Panc1 (cell line): ENCODE results near the gene GABRB1. TPM values are rescaled to one million over a fixed set of nuclear protein-coding genes. Genes with fewer than 3 reads are reported as not detected.

Experiments used
- ATAC-seq: fragments of 200-7000 bp; cut with Tn5 transposase; 2 replicates; pipeline ENCODE4 v1.9.1; 2020; ENCODE audit warnings: mild to moderate bottlenecking, moderate library complexity
- BruUV-seq: library from RNA; stranded (reverse); fragments of 400-500 nt; replicated peaks from 2 replicates; lab custom pipeline; 2021; lab: Mats Ljungman, UMichigan
- CTCF ChIA-PET: fragments of 300-600 bp; sonication (Branson Sonifier 250); formaldehyde crosslinking; loops from one replicate; lab custom pipeline; 2022; ENCODE audit warnings: antibody characterized with exemption; lab: Charles Lee
- POLR2A ChIA-PET: fragments of 300-600 bp; sonication (Branson Sonifier 250); formaldehyde crosslinking; loops from one replicate; lab custom pipeline; 2022; ENCODE audit warnings: antibody characterized with exemption; lab: Charles Lee
- DNase-seq: peaks from one replicate; pipeline ENCODE4 v3.0.0-alpha.2; 2010; ENCODE audit warnings: low read depth, low spot score
- H3K27ac ChIP-seq: 2 replicates; pipeline ENCODE4 v1.5.1; 2011; ENCODE audit warnings: mild to moderate bottlenecking, low read length, inconsistent platforms
- H3K27me3 ChIP-seq: fragments of 200-500 bp; sonication (Bioruptor generic); 2 replicates; pipeline ENCODE4 v1.6.0; 2014; ENCODE audit warnings: low read length, inconsistent platforms; ENCODE audit not compliant: control insufficient read depth, insufficient read depth
- H3K36me3 ChIP-seq: fragments of 200-500 bp; sonication (Bioruptor generic); 2 replicates; pipeline ENCODE4 v1.5.1; 2014; ENCODE audit warnings: inconsistent platforms, mild to moderate bottlenecking, low read length, moderate library complexity; ENCODE audit not compliant: control insufficient read depth, insufficient read depth
- H3K4me1 ChIP-seq: 2 replicates; pipeline ENCODE4 v1.5.1; 2011; ENCODE audit warnings: inconsistent platforms, mild to moderate bottlenecking, low read length, moderate library complexity; ENCODE audit not compliant: control insufficient read depth, insufficient read depth
- H3K4me3 ChIP-seq, 2 experiments: 2 replicates each; pipeline ENCODE4 v1.5.1; 2011 to 2012; ENCODE audit warnings: low read depth in 2 of 2, low read length in 2 of 2, mild to moderate bottlenecking in 2 of 2, inconsistent platforms in 1 of 2, moderate library complexity in 1 of 2
- H3K9me3 ChIP-seq: fragments of 200-500 bp; sonication (Bioruptor generic); 2 replicates; pipeline ENCODE4 v1.5.1; 2014; ENCODE audit warnings: low read depth, mild to moderate bottlenecking, inconsistent platforms, low read length, moderate library complexity; ENCODE audit not compliant: control insufficient read depth, insufficient read depth
- POLR2AphosphoS5 ChIP-seq: IDR thresholded peaks from 2 replicates; pipeline ENCODE4 v1.6.1; 2012; ENCODE audit warnings: mild to moderate bottlenecking, low read depth, low read length, moderate library complexity
- SIN3A ChIP-seq: IDR thresholded peaks from 2 replicates; pipeline ENCODE4 v1.6.1; 2012; ENCODE audit warnings: low read depth, mild to moderate bottlenecking, low read length, moderate library complexity, borderline replicate concordance; ENCODE audit not compliant: insufficient read depth
- TCF7L2 ChIP-seq: IDR thresholded peaks from 2 replicates; pipeline ENCODE4 v1.6.1; 2011; ENCODE audit warnings: mild to moderate bottlenecking, low read depth, low read length, inconsistent platforms
- in situ Hi-C: cut with HindIII; loops from 2 replicates; pipeline ENCODE4 v1.10.0; 2016; ENCODE audit warnings: low sequenced_read_pairs, low pct_unique_long_range_greater_than_20kb
- intact Hi-C: fragments of 100-400 bp; cut with micrococcal nuclease; formaldehyde crosslinking; loops from one replicate; pipeline ENCODE4 v1.10.0; 2022; ENCODE audit not compliant: unreplicated experiment
- total RNA-seq: library from RNA; stranded (reverse); gene quantifications from one replicate; pipeline ENCODE4 v1.2.1, GENCODE V29; 2021; ENCODE audit not compliant: unreplicated experiment
- TF ChIP-seq, protein P1 (sequence below), 2 experiments: IDR thresholded peaks; 2 replicates each; pipeline ENCODE4 v1.6.1; 2011 to 2012; ENCODE audit warnings: low read depth in 2 of 2, control low read depth in 1 of 2, low read length in 1 of 2, mild to moderate bottlenecking in 1 of 2, moderate library complexity in 1 of 2; ENCODE audit not compliant: insufficient read depth in 1 of 2
- TF ChIP-seq, protein P2 (sequence below): fragments of 450-650 bp; IDR thresholded peaks from 2 replicates; pipeline ENCODE4 v1.5.1; 2017; ENCODE audit warnings: mild to moderate bottlenecking

Gene GABRB1
- total RNA-seq, 1 experiment from 2014 or later, result not detected

DNA sequence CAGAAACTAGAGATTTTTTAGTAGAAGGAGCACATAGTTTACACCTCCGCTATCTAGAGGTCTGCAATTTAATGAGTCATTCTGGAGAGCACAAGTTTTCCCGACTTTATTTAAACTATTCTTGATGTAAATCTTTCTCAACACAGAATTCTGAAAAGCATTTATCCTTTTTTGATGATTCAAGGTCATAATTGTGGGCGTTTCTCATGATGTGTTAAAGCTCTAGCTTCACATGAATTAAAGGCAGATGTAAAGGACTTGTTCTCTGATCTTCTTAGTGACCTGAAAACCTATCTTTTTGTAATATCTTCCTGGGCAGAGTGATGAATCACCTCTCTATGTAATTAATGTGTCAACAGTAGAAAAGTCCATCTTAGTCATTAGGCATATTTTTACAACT is 303.3 kb downstream of the GABRB1 start:
- BruUV-seq, result no TSS peak
- intact Hi-C loops (no loop called here), in situ Hi-C loops (no loop called here)
- Histone ChIP-seq H3K27ac (no peak overlapping the region), H3K9me3 (no peaks in the 10 kb centered on the region), H3K4me3 (no peak overlapping the region), H3K4me1 (no peaks in the 10 kb centered on the region), H3K36me3 (no peaks in the 10 kb centered on the region), H3K27me3 (no peaks in the 10 kb centered on the region)
- DNase-seq (peak; percentile 27), ATAC-seq (no peak)
- TF ChIP-seq TCF7L2, result no peak
- TF ChIP-seq SIN3A, result no peak
- TF ChIP-seq, protein P1, sequence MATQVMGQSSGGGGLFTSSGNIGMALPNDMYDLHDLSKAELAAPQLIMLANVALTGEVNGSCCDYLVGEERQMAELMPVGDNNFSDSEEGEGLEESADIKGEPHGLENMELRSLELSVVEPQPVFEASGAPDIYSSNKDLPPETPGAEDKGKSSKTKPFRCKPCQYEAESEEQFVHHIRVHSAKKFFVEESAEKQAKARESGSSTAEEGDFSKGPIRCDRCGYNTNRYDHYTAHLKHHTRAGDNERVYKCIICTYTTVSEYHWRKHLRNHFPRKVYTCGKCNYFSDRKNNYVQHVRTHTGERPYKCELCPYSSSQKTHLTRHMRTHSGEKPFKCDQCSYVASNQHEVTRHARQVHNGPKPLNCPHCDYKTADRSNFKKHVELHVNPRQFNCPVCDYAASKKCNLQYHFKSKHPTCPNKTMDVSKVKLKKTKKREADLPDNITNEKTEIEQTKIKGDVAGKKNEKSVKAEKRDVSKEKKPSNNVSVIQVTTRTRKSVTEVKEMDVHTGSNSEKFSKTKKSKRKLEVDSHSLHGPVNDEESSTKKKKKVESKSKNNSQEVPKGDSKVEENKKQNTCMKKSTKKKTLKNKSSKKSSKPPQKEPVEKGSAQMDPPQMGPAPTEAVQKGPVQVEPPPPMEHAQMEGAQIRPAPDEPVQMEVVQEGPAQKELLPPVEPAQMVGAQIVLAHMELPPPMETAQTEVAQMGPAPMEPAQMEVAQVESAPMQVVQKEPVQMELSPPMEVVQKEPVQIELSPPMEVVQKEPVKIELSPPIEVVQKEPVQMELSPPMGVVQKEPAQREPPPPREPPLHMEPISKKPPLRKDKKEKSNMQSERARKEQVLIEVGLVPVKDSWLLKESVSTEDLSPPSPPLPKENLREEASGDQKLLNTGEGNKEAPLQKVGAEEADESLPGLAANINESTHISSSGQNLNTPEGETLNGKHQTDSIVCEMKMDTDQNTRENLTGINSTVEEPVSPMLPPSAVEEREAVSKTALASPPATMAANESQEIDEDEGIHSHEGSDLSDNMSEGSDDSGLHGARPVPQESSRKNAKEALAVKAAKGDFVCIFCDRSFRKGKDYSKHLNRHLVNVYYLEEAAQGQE (IDR thresholded peaks at IDR 0.05; ENCODE audit: insufficient read depth in 1 of 2, low read depth in 2 of 2, low read length in 1 of 2), result no peak
- TF ChIP-seq, protein P2, sequence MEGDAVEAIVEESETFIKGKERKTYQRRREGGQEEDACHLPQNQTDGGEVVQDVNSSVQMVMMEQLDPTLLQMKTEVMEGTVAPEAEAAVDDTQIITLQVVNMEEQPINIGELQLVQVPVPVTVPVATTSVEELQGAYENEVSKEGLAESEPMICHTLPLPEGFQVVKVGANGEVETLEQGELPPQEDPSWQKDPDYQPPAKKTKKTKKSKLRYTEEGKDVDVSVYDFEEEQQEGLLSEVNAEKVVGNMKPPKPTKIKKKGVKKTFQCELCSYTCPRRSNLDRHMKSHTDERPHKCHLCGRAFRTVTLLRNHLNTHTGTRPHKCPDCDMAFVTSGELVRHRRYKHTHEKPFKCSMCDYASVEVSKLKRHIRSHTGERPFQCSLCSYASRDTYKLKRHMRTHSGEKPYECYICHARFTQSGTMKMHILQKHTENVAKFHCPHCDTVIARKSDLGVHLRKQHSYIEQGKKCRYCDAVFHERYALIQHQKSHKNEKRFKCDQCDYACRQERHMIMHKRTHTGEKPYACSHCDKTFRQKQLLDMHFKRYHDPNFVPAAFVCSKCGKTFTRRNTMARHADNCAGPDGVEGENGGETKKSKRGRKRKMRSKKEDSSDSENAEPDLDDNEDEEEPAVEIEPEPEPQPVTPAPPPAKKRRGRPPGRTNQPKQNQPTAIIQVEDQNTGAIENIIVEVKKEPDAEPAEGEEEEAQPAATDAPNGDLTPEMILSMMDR, result no peak
- TF ChIP-seq POLR2AphosphoS5, result no peak
- ChIA-PET POLR2A (no interaction called here), CTCF (no interaction called here)

DNA sequence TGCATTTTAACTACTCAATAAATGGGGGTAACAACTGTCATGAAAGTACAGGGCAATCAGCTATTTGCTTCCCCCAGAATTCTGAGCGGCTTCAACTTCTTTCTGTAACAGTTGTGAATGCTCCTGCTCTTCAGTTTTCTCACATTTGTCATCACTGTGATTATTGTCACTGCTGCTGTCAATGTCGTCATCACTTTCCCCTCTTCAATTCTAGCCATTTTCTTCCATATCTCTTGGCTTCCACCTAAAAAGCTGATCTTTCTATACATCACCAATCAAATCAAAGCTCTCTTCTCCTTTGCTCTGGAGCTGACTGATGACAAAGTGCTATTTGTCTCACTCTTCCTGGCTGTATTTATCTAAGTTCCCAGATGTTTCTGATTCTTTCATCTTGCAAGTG is 306.5 kb downstream of the GABRB1 start:
- intact Hi-C loops, result no loop called here
- H3K27me3 ChIP-seq, result no peaks in the 10 kb centered on the region
- DNase-seq (no peak), ATAC-seq (no peak)
- H3K4me1 ChIP-seq, result no peaks in the 10 kb centered on the region
- no peaks in the 10 kb centered on the region for H3K9me3 ChIP-seq
- H3K4me3 ChIP-seq, result no peak overlapping the region
- ChIA-PET CTCF (no interaction called here), POLR2A (no interaction called here)
- no peak overlapping the region for H3K27ac ChIP-seq
- no peaks in the 10 kb centered on the region for H3K36me3 ChIP-seq
- no TSS peak for BruUV-seq
- in situ Hi-C loops, result no loop called here
- TF ChIP-seq, protein P2, result no peak
- TF ChIP-seq, protein P1 (IDR thresholded peaks at IDR 0.05; ENCODE audit: insufficient read depth in 1 of 2, low read depth in 2 of 2, low read length in 1 of 2), result no peak
- TF ChIP-seq TCF7L2 (no peak), SIN3A (no peak), POLR2AphosphoS5 (no peak)
